ENCODE measurements around the gene FICD.
A peak's percentile ranks its signal among the peaks of the same experiment; 100 is the strongest.
"Not testable (repeated sequence)": the region's sequence is repeated elsewhere in the genome, so short reads cannot be mapped to it uniquely, and the experiment has no call there.

Gene FICD

GRCh38 chr12:108553799-108554198, 38.7 kb downstream of the FICD start:
- DNase-seq (ENCODE audit: extremely low read depth, low read depth): no peak
- no peak overlapping the region for H3K4me3 ChIP-seq (replicated peaks; ENCODE audit: low read depth, low read length)
- no peak for TF ChIP-seq CTCF (IDR thresholded peaks at IDR 0.05; ENCODE audit: low read depth, low read length, missing control alignments)

GRCh38 chr12:108555383-108555782, 40.3 kb downstream of the FICD start:
- not testable (repeated sequence) for DNase-seq (ENCODE audit: extremely low read depth, low read depth); H3K4me3 ChIP-seq (replicated peaks; ENCODE audit: low read depth, low read length)

GRCh38 chr12:108559007-108559655, 44.1 kb downstream of the FICD start:
- TF ChIP-seq CTCF (IDR thresholded peaks at IDR 0.05; ENCODE audit: low read depth, low read length, missing control alignments): no peak
- DNase-seq (ENCODE audit: extremely low read depth, low read depth): no peak
- peak overlapping the region; percentile 95 for H3K4me3 ChIP-seq (replicated peaks; ENCODE audit: low read depth, low read length)

GRCh38 chr12:108559748-108560147, 44.7 kb downstream of the FICD start:
- TF ChIP-seq CTCF (IDR thresholded peaks at IDR 0.05; ENCODE audit: low read depth, low read length, missing control alignments): peak; percentile 6
- H3K4me3 ChIP-seq (replicated peaks; ENCODE audit: low read depth, low read length): peak overlapping the region; percentile 95
- no peak for DNase-seq (ENCODE audit: extremely low read depth, low read depth)

GRCh38 chr12:108560321-108560721, 45.2 kb downstream of the FICD start:
- peak overlapping the region; percentile 95 for H3K4me3 ChIP-seq (replicated peaks; ENCODE audit: low read depth, low read length)
- DNase-seq (ENCODE audit: extremely low read depth, low read depth): no peak
- TF ChIP-seq CTCF (IDR thresholded peaks at IDR 0.05; ENCODE audit: low read depth, low read length, missing control alignments): no peak

GRCh38 chr12:108560752-108561719, 46.0 kb downstream of the FICD start, which contains the start of gene SART3:
TSS of gene SART3 (minus strand) at chr12:108561173. CDS start at chr12:108561154, 19 bp downstream.
- no peak for TF ChIP-seq CTCF (IDR thresholded peaks at IDR 0.05; ENCODE audit: low read depth, low read length, missing control alignments)
- peak within 1 kb of the TSS; percentile 95 for H3K4me3 ChIP-seq (replicated peaks; ENCODE audit: low read depth, low read length)
- peak; percentile 81 for DNase-seq (ENCODE audit: extremely low read depth, low read depth)

- no peak for DNase-seq (ENCODE audit: extremely low read depth, low read depth)
- peak overlapping the region; percentile 95 for H3K4me3 ChIP-seq (replicated peaks; ENCODE audit: low read depth, low read length)
- no peak for TF ChIP-seq CTCF (IDR thresholded peaks at IDR 0.05; ENCODE audit: low read depth, low read length, missing control alignments)
These were observed 46.8 kb downstream of the FICD start for GRCh38 chr12:108561852-108562347.
